Lower leg skin (tissue), 3 donors: Measurements from ENCODE around the gene FAM25A.
"Not testable (repeated sequence)": the region's sequence is repeated elsewhere in the genome, so short reads cannot be mapped to it uniquely, and the experiment has no call there.

Source experiments
- POLR2A ChIP-seq, 2 donors: fragments of 450-650 bp; IDR thresholded peaks; one replicate each; pipeline ENCODE4 v1.6.1; 2016 to 2017; ENCODE audit warnings: antibody characterized with exemption in 2 of 2, mild to moderate bottlenecking in 1 of 2, moderate library complexity in 1 of 2
- TF ChIP-seq, protein P1 (sequence below), 3 donors: fragments of 450-650 bp; IDR thresholded peaks; one replicate each; pipeline ENCODE4 v1.5.1; 2016; ENCODE audit warnings: antibody characterized with exemption in 3 of 3, mild to moderate bottlenecking in 3 of 3, moderate library complexity in 2 of 3

DNA sequence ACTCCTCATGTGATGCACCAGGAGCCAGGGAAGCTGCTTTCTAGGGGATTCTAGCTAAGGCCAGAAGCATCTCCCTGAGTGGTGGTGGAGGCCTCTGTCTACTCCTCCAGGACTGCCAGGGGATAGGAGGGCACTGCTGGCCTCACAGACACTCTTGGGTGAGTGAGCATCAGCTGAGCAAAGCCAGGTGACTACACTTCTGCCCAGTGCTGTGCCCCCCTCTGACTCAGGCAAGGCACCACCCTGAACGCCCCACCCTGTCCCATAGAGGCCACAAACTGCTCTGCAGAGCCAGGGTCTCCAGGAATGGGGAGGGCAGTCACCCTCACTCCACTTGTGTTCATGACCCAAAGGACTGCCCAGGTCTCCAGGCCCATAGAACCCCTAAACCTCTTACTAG is 590 bp upstream of the FAM25A start:
- TF ChIP-seq, protein P1, sequence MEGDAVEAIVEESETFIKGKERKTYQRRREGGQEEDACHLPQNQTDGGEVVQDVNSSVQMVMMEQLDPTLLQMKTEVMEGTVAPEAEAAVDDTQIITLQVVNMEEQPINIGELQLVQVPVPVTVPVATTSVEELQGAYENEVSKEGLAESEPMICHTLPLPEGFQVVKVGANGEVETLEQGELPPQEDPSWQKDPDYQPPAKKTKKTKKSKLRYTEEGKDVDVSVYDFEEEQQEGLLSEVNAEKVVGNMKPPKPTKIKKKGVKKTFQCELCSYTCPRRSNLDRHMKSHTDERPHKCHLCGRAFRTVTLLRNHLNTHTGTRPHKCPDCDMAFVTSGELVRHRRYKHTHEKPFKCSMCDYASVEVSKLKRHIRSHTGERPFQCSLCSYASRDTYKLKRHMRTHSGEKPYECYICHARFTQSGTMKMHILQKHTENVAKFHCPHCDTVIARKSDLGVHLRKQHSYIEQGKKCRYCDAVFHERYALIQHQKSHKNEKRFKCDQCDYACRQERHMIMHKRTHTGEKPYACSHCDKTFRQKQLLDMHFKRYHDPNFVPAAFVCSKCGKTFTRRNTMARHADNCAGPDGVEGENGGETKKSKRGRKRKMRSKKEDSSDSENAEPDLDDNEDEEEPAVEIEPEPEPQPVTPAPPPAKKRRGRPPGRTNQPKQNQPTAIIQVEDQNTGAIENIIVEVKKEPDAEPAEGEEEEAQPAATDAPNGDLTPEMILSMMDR (IDR thresholded peaks at IDR 0.05) = not testable (repeated sequence)
- TF ChIP-seq POLR2A (IDR thresholded peaks at IDR 0.05) = not testable (repeated sequence)
